Frontal cortex (tissue), 4 donors: ENCODE results near the gene TSC22D4. TPM values are rescaled to one million over a fixed set of nuclear protein-coding genes. Genes with fewer than 3 reads are reported as not detected.
A peak's percentile ranks its signal among the peaks of the same experiment; 100 is the strongest.

Source experiments
- DNase-seq, 2 donors: peaks; one replicate each; pipeline ENCODE4 v3.0.0; 2012; ENCODE audit warnings: low spot score in 2 of 2
- FAIRE-seq: peaks from 2 replicates; lab custom pipeline; 2012; peaks lifted over from hg19 to GRCh38; lab: Jason Lieb, UNC
- total RNA-seq: library from RNA; depleted of rRNA; stranded (reverse); fragments of >200 nt; gene quantifications from one replicate; pipeline ENCODE4 v1.2.3, GENCODE V29; 2014
- donor health status: control.
- donor health status: control.
- donor health status: control.

The TSC22D4 gene
- total RNA-seq, 1 donor from 2014 or later = 7.3 TPM

DNA sequence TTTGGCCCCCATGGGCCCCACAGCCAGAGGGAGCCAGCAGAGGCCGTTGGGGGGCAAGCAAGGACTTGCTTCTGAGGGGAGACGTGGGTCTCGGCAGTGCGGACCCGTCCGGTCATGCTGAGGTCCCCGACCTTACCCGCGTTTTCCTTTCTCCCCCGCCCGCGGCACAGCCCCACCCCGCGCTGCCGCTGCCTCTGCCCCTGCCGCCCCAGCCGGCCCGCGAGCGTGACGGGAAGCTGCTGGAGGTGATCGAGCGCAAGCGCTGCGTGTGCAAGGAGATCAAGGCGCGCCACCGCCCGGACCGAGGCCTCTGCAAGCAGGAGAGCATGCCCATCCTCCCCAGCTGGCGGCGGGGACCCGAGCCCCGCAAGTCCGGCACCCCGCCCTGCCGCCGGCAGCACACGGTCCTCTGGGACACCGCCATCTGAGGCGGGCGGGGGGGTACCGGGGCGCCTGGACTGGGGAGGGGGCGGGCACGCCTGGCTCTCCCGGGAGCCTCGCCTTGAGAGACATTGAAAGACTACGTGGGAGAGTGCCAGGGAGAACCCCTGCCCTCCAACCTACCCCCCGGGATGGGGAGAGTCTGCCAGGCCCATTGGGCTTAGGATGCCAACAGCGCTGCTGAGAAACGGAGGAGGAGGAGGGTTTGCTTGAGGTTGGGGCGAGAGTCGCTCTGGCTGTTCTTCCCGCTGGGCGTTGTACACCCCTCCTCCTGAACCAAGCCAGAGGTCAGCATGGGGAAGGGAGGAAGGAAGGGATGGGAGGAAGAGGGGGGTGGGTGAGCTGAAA is 14.7 kb upstream of the TSC22D4 start:
- DNase-seq = peak in 1 of 2 donors; percentile 54
- FAIRE-seq = no peak

DNA sequence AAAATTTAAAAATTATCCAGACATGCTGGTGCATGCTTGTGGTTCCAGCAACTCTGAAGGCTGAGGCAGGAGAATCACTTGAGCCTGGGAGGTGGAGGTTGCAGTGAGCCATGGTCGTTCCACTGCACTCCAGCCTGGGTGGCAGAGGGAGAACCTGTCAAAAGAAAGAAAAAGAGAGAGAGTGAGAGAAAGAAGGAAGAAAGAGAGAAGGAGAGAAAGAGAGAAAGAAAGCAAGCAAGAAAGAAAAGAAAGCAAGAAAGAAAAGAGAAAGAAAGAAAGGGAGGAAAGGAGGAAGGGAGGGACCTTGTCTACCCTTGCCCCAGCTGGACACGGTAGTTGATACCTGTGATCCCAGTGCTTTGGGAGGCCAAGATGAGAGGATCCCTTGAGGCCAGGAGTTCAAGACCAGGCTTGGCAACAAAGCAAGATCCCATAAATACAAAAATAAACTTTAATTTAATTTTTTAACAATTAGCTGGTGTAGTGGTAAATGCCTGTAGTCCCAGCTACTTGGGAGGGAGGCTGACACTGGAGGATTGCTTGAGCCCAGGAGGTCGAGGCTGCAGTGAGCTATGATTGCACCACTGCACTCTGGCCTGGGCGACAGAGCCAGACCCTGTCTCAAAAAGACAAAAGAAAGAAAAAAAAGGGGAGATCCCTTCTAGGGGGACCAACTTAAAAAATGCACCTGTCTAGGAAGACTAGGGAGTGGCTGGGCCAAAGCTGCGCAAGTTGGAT is 13.9 kb upstream of the TSC22D4 start:
- FAIRE-seq = no peak
- no peak for DNase-seq

DNA sequence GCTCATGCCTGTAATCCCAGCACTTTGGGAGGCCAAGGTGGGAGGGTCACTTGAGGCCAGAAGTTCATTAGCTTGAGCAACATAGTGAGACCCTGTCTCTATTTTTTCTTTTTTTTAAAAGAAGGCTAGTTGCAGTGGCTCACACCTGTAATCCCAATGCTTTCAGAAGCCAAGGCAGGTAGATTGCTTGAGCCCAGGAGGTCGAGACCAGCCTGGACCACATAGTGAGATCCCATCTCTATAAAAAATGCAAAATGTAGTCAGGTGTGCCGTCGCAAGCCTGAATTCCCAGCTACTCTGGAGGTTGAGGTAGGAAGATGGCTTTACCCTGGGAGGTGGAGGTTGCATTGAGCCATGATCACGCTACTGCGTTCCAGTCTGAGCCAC is 12.2 kb upstream of the TSC22D4 start:
- DNase-seq (no peak), FAIRE-seq (no peak)

DNA sequence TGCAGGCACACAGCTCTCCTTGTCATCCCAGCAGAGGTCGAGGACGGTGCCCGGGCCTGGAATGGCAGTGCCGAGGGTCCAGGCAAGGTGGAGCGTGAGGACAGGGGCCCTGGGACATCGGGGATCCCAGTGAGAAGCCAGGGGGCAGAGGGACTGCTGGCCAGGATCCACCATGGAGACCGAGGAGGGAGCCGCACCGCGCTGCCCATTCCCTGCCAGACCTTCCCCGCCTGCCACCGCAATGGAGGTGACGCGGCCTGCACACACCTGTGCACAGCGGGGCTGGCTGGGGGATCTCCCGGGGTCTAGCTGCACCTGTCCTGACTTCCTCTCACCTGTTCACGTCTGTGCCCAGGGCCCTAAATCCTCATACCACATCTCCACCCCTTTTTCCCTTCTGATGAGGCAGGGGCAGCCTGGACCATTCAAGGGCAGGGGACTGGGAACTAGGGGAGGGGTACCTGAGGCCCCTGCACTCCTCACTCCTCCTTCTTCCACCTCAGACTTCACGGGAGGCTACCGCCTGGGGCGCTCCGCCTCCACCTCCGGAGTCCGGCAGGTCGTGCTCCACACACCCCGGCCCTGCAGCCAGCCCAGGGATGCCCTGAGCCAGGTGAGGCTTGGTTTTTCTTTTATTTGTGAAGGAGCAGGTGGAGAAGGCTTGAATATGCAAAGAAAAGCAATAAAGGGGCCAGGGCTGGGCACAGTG is 11.6 kb upstream of the TSC22D4 start:
- FAIRE-seq (no peak), DNase-seq (peak; percentile 10 to 11)

DNA sequence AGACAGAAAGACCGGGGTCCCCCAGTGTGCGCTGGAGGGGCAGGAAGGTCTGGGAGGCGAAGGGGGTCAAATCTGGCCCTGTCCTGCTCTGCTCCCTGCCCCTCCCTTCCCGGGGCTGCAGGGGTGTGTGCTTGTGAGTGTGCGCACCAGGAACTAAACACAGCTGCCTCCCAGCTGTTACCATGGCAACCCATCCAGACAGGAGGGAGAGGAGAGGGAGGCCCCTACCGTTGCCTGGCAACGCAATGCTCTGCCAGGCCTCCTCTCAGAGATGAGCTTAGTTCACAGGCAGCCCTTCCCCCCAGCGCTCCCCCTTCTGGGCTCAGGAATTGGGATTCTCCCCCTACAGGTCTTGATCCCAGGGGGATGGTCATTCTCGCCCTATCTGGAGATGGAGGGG is 10.8 kb upstream of the TSC22D4 start:
- DNase-seq = peak; percentile 99 to 100
- no peak for FAIRE-seq

DNA sequence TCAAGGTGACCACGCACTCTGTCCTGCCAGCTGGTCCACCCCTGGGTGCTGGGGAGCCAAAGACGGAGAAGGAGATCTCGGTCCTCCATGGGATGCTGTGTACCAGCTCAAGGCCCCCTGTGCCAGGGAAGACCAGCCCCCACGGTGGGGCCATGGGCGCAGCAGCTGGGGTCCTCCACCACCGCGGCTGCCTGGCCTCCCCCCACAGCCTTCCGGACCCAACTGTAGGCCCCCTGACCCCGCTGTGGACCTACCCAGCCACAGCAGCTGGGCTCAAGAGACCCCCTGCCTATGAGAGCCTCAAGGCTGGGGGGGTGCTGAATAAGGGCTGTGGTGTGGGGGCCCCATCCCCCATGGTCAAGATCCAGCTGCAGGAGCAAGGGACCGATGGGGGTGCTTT is 10.1 kb upstream of the TSC22D4 start:
- DNase-seq (peak in 1 of 2 donors; percentile 14), FAIRE-seq (no peak)

DNA sequence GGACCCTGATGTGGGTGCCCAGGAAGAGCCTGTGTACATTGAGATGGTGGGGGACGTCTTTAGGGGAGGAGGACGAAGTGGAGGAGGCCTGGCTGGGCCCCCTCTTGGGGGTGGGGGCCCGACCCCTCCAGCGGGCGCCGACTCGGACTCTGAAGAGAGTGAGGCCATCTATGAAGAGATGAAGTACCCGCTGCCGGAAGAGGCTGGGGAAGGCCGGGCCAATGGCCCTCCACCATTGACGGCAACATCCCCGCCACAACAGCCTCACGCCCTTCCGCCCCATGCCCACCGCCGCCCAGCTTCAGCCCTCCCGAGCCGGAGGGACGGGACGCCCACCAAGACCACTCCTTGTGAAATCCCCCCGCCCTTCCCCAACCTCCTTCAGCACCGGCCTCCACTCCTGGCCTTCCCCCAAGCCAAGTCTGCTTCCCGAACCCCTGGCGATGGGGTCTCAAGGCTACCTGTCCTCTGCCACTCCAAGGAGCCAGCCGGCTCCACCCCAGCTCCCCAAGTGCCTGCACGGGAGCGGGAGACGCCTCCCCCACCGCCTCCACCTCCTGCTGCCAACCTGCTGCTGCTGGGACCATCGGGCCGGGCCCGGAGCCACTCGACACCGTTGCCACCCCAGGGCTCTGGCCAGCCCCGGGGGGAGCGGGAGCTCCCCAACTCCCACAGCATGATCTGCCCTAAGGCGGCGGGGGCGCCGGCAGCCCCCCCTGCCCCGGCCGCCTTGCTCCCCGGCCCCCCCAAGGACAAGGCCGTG is 9.5 kb upstream of the TSC22D4 start:
- DNase-seq (peak in 1 of 2 donors; percentile 19), FAIRE-seq (no peak)

DNA sequence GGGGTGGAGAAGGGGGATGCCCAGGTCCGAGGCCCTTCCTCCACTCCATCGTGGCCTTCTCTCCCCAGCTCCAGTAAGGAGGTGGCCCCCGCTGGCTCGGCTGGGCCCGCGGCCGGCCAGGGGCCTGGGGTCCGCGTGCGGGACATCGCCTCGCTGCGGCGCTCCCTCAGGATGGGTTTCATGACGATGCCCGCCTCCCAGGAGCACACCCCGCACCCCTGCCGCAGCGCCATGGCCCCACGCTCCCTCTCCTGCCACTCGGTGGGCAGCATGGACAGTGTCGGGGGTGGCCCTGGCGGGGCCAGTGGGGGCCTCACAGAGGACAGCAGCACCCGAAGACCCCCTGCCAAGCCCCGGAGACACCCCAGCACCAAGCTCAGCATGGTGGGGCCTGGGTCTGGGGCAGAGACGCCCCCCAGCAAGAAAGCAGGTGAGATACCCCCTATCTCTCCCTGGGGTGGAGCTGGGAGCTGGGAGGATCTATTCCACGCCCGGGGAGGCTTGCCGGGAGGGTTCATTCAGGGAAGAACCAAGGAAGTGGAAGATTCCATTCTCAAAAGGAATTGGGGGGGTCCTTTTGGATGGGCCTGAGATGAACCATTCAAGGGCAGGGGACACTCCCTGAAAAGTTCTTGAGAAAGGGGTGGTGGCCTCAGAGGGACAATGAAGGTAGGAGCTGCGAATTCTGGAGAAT is 7.9 kb upstream of the TSC22D4 start:
- FAIRE-seq (no peak), DNase-seq (peak; percentile 46 to 48)

DNA sequence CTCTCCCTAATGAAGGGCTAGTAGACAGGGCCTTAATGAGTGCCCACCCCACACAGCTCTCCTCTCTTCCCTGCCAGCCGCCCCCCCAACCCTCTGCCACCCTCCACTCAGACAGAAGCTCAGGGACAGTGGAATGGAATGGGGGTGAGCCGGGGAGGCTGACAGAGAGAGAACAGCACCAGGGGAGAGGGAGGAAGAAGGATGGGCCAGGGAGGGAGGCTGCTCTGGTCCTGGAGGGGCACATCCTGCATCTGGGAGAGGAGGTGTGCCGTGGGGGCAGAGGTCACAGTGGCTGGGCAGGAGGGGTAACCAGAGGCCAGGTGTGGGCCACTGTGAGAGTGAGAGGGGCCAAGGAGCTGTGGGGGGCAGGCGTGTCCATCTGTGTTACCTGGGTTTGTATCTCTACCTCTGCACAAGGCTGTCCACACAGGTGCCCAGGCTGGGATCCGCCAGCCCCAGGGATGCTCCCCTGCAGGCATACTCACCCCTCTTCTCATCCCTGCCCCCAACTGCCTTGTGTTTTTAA is 7.2 kb upstream of the TSC22D4 start:
- DNase-seq = peak in 1 of 2 donors; percentile 5
- no peak for FAIRE-seq

DNA sequence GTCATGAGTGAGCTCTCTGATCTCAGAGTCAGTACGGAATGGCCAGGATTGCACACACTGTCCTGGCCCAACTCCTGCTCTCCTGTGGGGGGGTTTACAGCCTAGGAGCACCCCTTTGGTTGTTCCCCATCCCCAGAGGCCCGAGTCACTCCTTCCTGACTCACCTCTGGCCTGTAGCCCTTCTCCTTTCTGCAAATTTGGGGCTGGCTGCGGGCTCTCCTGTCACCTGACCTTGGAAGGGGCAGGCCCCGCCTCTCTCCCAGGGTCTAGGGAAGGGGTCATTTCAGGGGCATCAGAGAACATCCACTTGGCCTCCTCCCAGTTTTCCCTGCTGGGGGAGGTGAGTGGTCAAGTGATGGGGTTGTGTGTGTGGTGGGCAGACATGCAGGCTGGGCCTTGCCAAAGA is 6.5 kb upstream of the TSC22D4 start:
- FAIRE-seq = no peak

DNA sequence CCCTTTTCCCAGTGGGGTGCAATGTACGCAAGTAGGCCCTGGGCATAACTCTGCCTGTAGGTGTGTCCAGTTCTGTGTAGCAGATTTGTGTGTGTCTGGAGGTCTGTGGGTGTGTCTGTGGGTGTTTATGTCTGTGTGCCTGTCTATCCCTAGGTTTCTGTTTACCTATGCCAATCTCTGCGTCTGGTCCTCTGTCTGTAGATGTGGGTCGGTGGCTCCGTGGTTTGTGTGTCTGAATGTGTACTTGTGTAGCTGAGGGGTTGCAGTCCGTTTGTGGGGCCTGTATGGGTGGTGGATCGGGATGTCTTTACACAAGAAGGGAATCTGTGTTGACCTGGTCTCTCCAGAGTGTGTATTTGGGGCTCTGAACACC is 5.6 kb upstream of the TSC22D4 start:
- FAIRE-seq = no peak

More for the DNA sequence above, 6.5 kb upstream of the TSC22D4 start:
- peak in 1 of 2 donors; percentile 6 for DNase-seq

DNA sequence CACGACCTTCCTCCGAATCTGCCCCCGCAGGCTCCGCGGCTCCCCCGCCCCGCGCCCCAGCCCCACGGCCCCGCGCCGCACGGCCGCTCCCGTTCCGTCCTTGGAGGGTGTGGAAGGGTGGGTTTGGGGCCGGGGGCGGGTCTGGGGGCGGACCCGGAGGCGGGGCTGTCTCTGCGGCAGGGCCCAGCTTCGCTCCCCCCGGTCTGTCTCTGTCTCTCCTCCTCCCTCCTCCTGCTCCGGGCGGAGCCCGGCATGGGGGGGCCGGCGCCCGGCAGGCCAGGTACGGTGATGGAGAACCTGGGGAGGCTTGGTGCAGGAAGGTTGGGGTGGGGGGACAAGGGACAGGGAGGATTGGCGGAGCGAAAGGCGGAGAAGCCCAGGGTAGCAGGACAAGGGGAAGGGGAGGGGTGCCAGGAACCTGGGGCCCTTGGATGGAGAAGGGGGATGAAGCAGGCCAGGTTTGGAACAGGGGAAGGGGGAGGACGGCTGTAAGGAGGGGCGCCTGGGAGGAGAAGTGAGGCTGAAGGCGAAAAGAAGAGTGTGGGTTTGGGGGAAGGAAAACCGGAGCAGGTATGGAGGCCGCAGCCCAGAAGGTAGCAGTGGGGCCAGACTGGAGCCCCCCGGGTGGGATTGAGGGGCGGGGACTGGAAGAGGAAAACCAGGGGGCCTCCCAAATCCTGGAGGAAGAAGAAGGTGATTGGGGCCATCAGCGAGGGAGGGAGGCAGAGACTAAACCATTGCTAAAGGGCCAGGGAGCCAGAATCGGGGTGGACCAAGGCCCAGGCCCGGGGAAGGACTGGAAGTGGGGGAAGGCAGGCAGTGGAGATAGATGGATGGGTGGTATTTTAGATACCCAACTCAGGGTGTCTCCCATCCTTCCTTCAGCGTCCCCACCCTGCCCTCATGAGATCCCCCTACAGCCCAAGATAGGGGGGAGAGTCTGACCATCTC is 5.0 kb upstream of the TSC22D4 start, which contains the start of gene NYAP1:
Gene NYAP1 (plus strand): TSS at position 206 of the 951 bp plus-strand sequence. CDS start 1,385 bp downstream, outside the sequence.
- no peak for FAIRE-seq

More for the DNA sequence above, 5.6 kb upstream of the TSC22D4 start:
- peak; percentile 19 to 22 for DNase-seq

DNA sequence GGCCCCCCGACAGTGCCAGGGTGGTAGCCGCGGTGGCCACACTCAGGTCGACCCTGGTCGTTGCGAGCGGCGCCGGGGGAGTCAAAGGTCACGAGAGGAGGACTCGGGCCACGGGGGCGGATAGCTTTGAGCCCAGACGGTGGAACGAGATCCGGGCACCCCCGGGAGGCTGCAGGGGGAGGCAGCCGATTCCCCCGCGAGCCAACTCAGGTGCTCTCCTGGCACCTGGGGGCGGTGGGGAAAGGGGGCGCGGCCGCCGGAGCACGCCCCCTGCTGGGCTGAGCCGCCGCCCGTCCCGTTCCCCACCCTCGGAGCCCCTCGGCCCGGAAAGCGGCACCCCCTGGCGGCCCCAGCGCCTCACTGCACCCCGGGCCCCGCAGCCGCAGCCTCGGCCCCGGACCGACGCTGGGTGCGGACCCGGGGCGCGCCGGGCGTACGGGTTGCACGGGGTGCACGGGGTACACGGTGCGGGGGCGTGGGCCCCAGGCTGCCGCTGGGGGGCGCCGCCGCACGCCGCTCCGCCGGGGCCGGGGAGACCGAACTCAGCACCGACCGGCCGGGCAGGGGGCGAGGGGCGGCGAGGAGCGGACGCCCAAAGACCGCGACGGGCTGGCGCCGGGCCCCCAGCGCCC is 4.2 kb upstream of the TSC22D4 start:
- FAIRE-seq (no peak), DNase-seq (peak; percentile 83)

More for the DNA sequence above, 5.0 kb upstream of the TSC22D4 start, which contains the start of gene NYAP1:
- DNase-seq = peak; percentile 71 to 76

DNA sequence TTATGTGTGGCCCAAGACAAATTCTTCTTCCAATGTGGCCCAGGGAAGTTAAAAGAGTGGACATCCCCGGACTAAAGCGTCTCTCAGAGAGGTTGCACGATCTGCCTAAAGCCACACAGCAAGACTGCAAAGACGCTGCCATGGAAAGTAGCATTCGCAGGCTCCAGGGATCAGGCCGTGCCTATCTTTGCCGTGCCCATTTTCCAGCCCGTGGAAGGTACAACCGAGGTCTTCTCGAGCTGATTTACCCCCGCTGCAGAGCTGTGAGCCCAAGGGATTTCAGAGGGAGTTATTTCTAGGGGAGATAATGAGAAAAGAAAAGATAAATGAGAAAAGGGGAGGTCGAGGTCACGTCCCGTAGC is 3.7 kb upstream of the TSC22D4 start:
- FAIRE-seq (no peak), DNase-seq (no peak)

DNA sequence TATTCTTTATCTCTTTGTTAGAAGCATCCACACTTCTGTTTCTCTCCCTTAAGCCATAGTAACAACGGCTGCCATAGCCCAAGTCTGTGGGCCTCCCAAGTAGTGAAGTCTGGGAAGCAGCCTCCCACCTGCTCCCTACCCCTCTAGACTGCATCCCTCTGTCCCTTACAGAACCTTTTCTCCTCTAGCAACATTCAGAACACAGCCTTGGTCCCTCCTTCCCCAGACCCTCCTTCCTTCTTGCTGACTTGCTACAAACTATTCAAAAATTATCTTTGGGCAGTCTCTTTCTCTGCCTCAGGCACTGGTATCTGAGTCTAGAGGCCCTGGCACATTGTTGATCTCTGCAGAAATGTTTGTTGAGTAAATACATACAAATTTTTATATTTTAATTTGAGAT is 2.5 kb upstream of the TSC22D4 start:
- FAIRE-seq = no peak
- DNase-seq = no peak

DNA sequence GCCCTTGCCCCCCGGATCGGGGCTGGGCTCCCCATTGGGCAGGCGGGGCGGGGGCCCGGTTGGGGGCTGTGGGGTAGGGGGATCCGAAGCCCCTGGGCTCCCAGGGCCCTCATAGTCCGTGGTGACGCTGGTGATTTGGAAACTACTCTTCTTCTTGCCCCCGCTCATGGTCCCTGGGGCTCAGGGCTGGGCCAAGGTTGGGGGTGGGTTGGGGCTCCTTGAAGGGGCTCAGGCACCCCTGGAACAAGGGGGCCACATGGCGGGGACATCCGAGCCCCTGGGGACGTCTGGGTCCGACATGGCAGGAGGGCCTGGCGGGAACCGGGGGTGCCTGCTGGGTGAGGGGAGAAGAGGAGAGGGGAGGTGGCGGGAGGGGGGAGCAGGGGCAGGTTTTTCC is 1.1 kb downstream of the TSC22D4 start:
- DNase-seq = no peak
- no peak for FAIRE-seq
